Activated CD8-positive, alpha-beta T cell treated with anti-CD3 and anti-CD28 coated beads for 36 hours (primary cell): ENCODE data around the gene PLCH1. TPM values are rescaled to one million over a fixed set of nuclear protein-coding genes. Genes with fewer than 3 reads are reported as not detected.

ENCODE experiments used
- ATAC-seq: fragments of 200-7000 bp; cut with Tn5 transposase; one replicate; pipeline ENCODE4 v1.10.0; 2021; ENCODE audit warnings: mild to moderate bottlenecking, moderate library complexity
- CTCF ChIA-PET: fragments of 350-600 bp; sonication (Branson Sonifier 250); formaldehyde crosslinking; loops from one replicate; lab custom pipeline; 2021; ENCODE audit warnings: antibody characterized with exemption; lab: Charles Lee
- POLR2A ChIA-PET: fragments of 350-600 bp; sonication (Branson Sonifier 250); formaldehyde crosslinking; loops from one replicate; lab custom pipeline; 2021; ENCODE audit warnings: antibody characterized with exemption; lab: Charles Lee
- DNase-seq: peaks from one replicate; pipeline ENCODE4 v3.0.0-alpha.2; 2020
- H3K27ac Mint-ChIP-seq: one replicate; pipeline ENCODE4 v1.8.0; 2021; ENCODE audit warnings: mild to moderate bottlenecking, mixed read lengths
- H3K27me3 Mint-ChIP-seq: one replicate; pipeline ENCODE4 v1.8.0; 2021; ENCODE audit warnings: mixed read lengths
- H3K36me3 Mint-ChIP-seq: one replicate; pipeline ENCODE4 v1.8.0; 2021; ENCODE audit warnings: low read depth, mixed read lengths
- H3K4me1 Mint-ChIP-seq: one replicate; pipeline ENCODE4 v1.8.0; 2021; ENCODE audit warnings: low read depth, mixed read lengths
- H3K4me3 Mint-ChIP-seq: one replicate; pipeline ENCODE4 v1.8.0; 2021; ENCODE audit warnings: mild to moderate bottlenecking, moderate library complexity, mixed read lengths
- H3K9me3 Mint-ChIP-seq: one replicate; pipeline ENCODE4 v1.8.0; 2021; ENCODE audit warnings: mixed read lengths
- CTCF ChIP-seq: fragments of 200-600 bp; IDR thresholded peaks from one replicate; pipeline ENCODE4 v1.8.0; 2022; ENCODE audit warnings: antibody characterized with exemption, mild to moderate bottlenecking
- intact Hi-C: fragments of 100-400 bp; cut with micrococcal nuclease; formaldehyde crosslinking; loops from one replicate; pipeline ENCODE4 v1.10.0; 2022
- total RNA-seq, 2 experiments: library from RNA; stranded (reverse); gene quantifications; one replicate each; pipeline ENCODE4 v1.2.3, GENCODE V29; 2021

The PLCH1 gene
- total RNA-seq, 2 experiments from 2014 or later = 0.20 to 0.32 TPM

DNA sequence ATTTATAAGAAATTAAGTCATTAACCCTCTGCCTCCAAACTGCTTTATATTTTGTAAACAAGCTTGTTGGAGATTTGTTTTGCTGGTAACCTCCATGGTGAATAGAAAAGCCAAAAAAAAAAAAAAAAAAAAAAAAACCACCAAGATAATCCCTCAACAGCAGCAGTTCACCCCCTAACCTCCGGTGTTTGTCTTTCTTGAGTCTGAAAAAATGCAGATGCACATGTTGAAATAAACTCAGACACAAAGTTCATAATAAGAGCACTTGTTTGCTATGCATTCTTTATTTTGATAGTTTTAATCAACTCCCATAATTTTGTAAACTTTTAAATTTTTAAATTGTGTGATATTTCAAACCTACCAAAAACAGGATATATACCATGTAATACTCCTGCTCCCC, 1.8 kb upstream of the PLCH1 start:
- no peak for TF ChIP-seq CTCF
- ATAC-seq = no peak
- Mint-ChIP-seq H3K9me3 (no peaks in the 10 kb centered on the region), H3K36me3 (no peaks in the 10 kb centered on the region), H3K4me3 (no peak overlapping the region), H3K4me1 (peaks cover 10% of the 10 kb centered on the region), H3K27me3 (peaks cover 34% of the 10 kb centered on the region), H3K27ac (no peak overlapping the region)
- intact Hi-C loops = no loop called here
- ChIA-PET CTCF (interaction anchor here (0.9 to 3.1 kb wide), 2 partner anchors 59 to 125 kb away, joined by 3 to 8 read pairs; partner anchors contain the start of gene C3orf33), POLR2A (no interaction called here)
- no peak for DNase-seq

DNA sequence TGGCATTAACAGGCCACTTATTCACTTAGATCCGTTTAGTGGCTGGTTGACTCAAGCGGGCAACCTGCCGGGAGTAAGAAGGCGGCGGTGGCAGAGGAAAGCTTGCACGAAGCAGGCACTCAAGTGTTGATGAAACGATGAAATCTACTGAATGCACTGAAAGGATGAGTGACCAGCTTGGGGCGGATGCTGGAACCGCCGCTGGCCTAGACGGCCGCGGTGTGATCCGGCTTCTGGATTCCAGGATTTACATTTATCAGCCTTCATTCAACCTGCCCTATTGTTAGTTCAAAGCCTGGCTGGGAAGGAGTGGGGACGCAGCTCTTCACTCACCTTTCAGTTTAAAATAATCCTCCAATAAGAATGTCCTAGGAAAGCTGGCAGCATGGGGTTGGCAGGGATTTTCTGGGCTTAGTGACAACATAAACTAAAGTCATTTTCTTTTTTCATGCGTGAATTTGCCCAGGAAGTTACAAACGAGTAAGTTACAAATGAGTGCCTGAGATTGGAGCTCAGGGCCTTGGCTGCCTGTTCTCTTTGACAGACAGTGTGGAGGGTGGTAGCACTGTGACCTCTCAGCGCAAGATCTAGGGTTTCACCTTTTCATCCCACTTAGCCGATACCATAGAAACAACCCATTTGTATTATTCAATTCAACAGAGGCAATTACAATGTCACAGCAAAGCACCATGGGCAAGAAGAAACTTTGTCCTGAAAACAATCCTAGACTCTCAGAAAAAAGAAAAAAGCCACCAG, 1.1 kb upstream of the PLCH1 start:
- no peak overlapping the region for H3K27ac Mint-ChIP-seq
- no peaks in the 10 kb centered on the region for H3K36me3 Mint-ChIP-seq
- ChIA-PET POLR2A (no interaction called here), CTCF (interaction anchor here (0.9 to 3.1 kb wide), 2 partner anchors 60 to 126 kb away, joined by 3 to 8 read pairs; partner anchors contain the start of gene C3orf33)
- no peak overlapping the region for H3K4me3 Mint-ChIP-seq
- no peak for TF ChIP-seq CTCF
- H3K27me3 Mint-ChIP-seq = peaks cover 36% of the 10 kb centered on the region
- DNase-seq (peak; percentile 22), ATAC-seq (no peak)
- peaks cover 10% of the 10 kb centered on the region for H3K4me1 Mint-ChIP-seq
- H3K9me3 Mint-ChIP-seq = no peaks in the 10 kb centered on the region
- intact Hi-C loops = no loop called here

GRCh38 chr3:155744010-155744625, 753 bp downstream of the PLCH1 start:
- ATAC-seq (peak; percentile 45), DNase-seq (peak; percentile 53)
- intact Hi-C loops = no loop called here
- no peaks in the 10 kb centered on the region for H3K9me3 Mint-ChIP-seq
- H3K27ac Mint-ChIP-seq = no peak overlapping the region
- H3K36me3 Mint-ChIP-seq = no peaks in the 10 kb centered on the region
- TF ChIP-seq CTCF = no peak
- peaks cover 10% of the 10 kb centered on the region for H3K4me1 Mint-ChIP-seq
- H3K27me3 Mint-ChIP-seq = peaks cover 42% of the 10 kb centered on the region
- ChIA-PET POLR2A (interaction anchor here (0.8 kb wide), 1 partner anchor 110 kb away, joined by 3 read pairs; the partner anchor contains the start of gene SLC33A1), CTCF (interaction anchor here (0.9 to 1.5 kb wide), 3 partner anchors 15 to 126 kb away, joined by 3 to 5 read pairs (median 3); partner anchors contain the start of genes C3orf33 and GMPS)
- peak overlapping the region; percentile 75 for H3K4me3 Mint-ChIP-seq

DNA sequence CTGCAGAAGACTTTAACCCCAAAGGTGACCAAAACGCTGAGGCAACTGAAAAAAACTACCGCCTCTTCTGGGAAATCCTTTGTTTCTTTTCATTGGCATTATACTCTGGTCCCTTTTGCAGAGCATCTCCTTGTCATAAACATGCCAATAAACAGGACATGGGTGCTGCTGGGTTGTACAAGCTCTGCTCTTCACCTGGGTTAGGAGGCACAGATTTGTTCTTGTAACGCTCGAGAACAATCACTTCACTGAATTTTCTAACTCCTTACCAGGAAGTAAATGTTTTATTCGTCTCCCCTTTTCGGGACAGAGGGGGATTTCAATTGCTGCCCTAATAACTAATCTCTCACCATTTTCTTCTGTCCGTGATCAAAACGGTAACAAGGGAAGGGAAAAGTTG, 1.3 kb downstream of the PLCH1 start:
- CTCF ChIA-PET = interaction anchor here (1.2 to 1.5 kb wide), 2 partner anchors 8 to 62 kb away, joined by 4 to 5 read pairs; partner anchors contain the start of gene C3orf33
- H3K36me3 Mint-ChIP-seq = no peaks in the 10 kb centered on the region
- no peak for DNase-seq
- intact Hi-C loops = no loop called here
- H3K4me1 Mint-ChIP-seq = peaks cover 10% of the 10 kb centered on the region
- no peak for TF ChIP-seq CTCF
- peaks cover 44% of the 10 kb centered on the region for H3K27me3 Mint-ChIP-seq
- no peak overlapping the region for H3K27ac Mint-ChIP-seq
- ATAC-seq = no peak
- H3K4me3 Mint-ChIP-seq = peak overlapping the region; percentile 75
- POLR2A ChIA-PET = no interaction called here
- no peaks in the 10 kb centered on the region for H3K9me3 Mint-ChIP-seq
